GM23338 (cell line): ENCODE data around the gene SERPINE2. TPM values are rescaled to one million over a fixed set of nuclear protein-coding genes. Genes with fewer than 3 reads are reported as not detected.

ENCODE experiments used
- ATAC-seq: fragments of 200-7000 bp; cut with Tn5 transposase; 3 replicates; pipeline ENCODE4 v1.9.1; 2020
- DNase-seq: peaks from one replicate; pipeline ENCODE4 v3.0.0-alpha.2; 2015; ENCODE audit warnings: low spot score
- H2AFZ ChIP-seq: fragments of 200-600 bp; sonication (generic); 2 replicates; pipeline ENCODE4 v1.8.0; 2016; ENCODE audit warnings: antibody characterized with exemption, mild to moderate bottlenecking, moderate library complexity
- H3F3A ChIP-seq: fragments of 200-600 bp; sonication (generic); replicated peaks from 2 replicates; pipeline ENCODE4 v1.8.0; 2017; ENCODE audit warnings: antibody characterized with exemption, mixed run types, low read depth
- H3K27ac ChIP-seq: fragments of 200-600 bp; sonication (generic); 2 replicates; pipeline ENCODE4 v1.6.1; 2016; ENCODE audit warnings: low read depth
- H3K27me3 ChIP-seq: fragments of 200-600 bp; sonication (generic); 2 replicates; pipeline ENCODE4 v1.8.0; 2016; ENCODE audit warnings: mild to moderate bottlenecking, mixed run types, moderate library complexity; ENCODE audit not compliant: insufficient read depth
- H3K36me3 ChIP-seq: fragments of 200-600 bp; sonication (generic); 2 replicates; pipeline ENCODE4 v1.8.0; 2016; ENCODE audit warnings: mild to moderate bottlenecking; ENCODE audit not compliant: insufficient read depth
- H3K4me1 ChIP-seq: fragments of 200-600 bp; sonication (generic); 2 replicates; pipeline ENCODE4 v1.8.0; 2016; ENCODE audit warnings: mild to moderate bottlenecking, moderate library complexity; ENCODE audit not compliant: insufficient read depth
- H3K4me2 ChIP-seq: fragments of 200-600 bp; sonication (generic); 2 replicates; pipeline ENCODE4 v1.7.1; 2017; ENCODE audit warnings: mixed run types
- H3K4me3 ChIP-seq: fragments of 200-600 bp; sonication (generic); 2 replicates; pipeline ENCODE4 v1.6.1; 2016; ENCODE audit warnings: mixed run types
- H3K79me2 ChIP-seq: fragments of 200-600 bp; sonication (generic); replicated peaks from 2 replicates; pipeline ENCODE4 v1.8.0; 2017; ENCODE audit warnings: mild to moderate bottlenecking; ENCODE audit not compliant: insufficient read depth
- H3K9me2 ChIP-seq: fragments of 200-600 bp; sonication (generic); 2 replicates; pipeline ENCODE4 v1.8.0; 2017; ENCODE audit not compliant: insufficient read depth
- H4K20me1 ChIP-seq: fragments of 200-600 bp; sonication (generic); replicated peaks from 2 replicates; pipeline ENCODE4 v1.8.0; 2017; ENCODE audit warnings: mild to moderate bottlenecking; ENCODE audit not compliant: insufficient read depth
- H3K27ac Mint-ChIP-seq: 2 replicates; pipeline ENCODE4 v1.8.0; 2020; ENCODE audit warnings: inconsistent platforms, mild to moderate bottlenecking, moderate library complexity, mixed read lengths
- H3K27me3 Mint-ChIP-seq: 3 replicates; pipeline ENCODE4 v1.8.0; 2022; ENCODE audit warnings: low read depth, mild to moderate bottlenecking, moderate library complexity, mixed read lengths, inconsistent platforms; ENCODE audit not compliant: insufficient read depth, poor library complexity
- H3K36me3 Mint-ChIP-seq: 3 replicates; pipeline ENCODE4 v1.8.0; 2021; ENCODE audit warnings: low read depth, mild to moderate bottlenecking, inconsistent platforms, moderate library complexity, mixed read lengths
- H3K4me1 Mint-ChIP-seq: 3 replicates; pipeline ENCODE4 v1.8.0; 2020; ENCODE audit warnings: mild to moderate bottlenecking, inconsistent platforms, mixed read lengths
- H3K4me3 Mint-ChIP-seq: 3 replicates; pipeline ENCODE4 v1.8.0; 2021; ENCODE audit warnings: moderate library complexity, mild to moderate bottlenecking, inconsistent platforms, mixed read lengths
- H3K9me3 Mint-ChIP-seq: 3 replicates; pipeline ENCODE4 v1.8.0; 2020; ENCODE audit warnings: moderate library complexity, mild to moderate bottlenecking, inconsistent platforms, mixed read lengths
- CREB1 ChIP-seq: fragments of 250-450 bp; sonication (Bioruptor Pico); IDR thresholded peaks from 2 replicates; pipeline ENCODE4 v1.5.0; 2020; ENCODE audit warnings: low read depth, mild to moderate bottlenecking, moderate library complexity
- EZH2phosphoT487 ChIP-seq: fragments of 200-600 bp; sonication (generic); IDR thresholded peaks from one replicate; pipeline ENCODE4 v1.8.1; 2018; ENCODE audit warnings: antibody characterized with exemption; ENCODE audit not compliant: unreplicated experiment
- JUNB ChIP-seq: IDR thresholded peaks from one replicate; pipeline ENCODE4 v1.6.1; 2016; ENCODE audit warnings: antibody characterized with exemption; ENCODE audit not compliant: unreplicated experiment
- NANOG ChIP-seq: IDR thresholded peaks from 2 replicates; pipeline ENCODE4 v1.6.1; 2016; ENCODE audit warnings: antibody characterized with exemption, borderline replicate concordance
- STAT1 ChIP-seq: IDR thresholded peaks from one replicate; pipeline ENCODE4 v1.6.1; 2016; ENCODE audit warnings: antibody characterized with exemption; ENCODE audit not compliant: unreplicated experiment
- ZNF114 ChIP-seq: fragments of 250-450 bp; sonication (Bioruptor Pico); IDR thresholded peaks from 2 replicates; pipeline ENCODE4 v1.5.0; 2020; ENCODE audit warnings: mild to moderate bottlenecking, moderate library complexity
- polyA plus RNA-seq: library from polyadenylated mRNA; unstranded; fragments of >200 nt; fragmentation: Nextera tagmentation; extraction: Ambion mirVana; gene quantifications from 2 replicates; pipeline ENCODE4 v1.2.1, GENCODE V29; 2016
- total RNA-seq: library from RNA; depleted of rRNA; stranded (reverse); fragments of >200 nt; shearing (Covaris generic); gene quantifications from 2 replicates; pipeline ENCODE4 v1.2.3, GENCODE V29; 2014
- TF ChIP-seq, protein P1 (sequence below): fragments of 250-450 bp; sonication (Bioruptor Pico); IDR thresholded peaks from 2 replicates; pipeline ENCODE4 v1.5.0; 2020; ENCODE audit warnings: mild to moderate bottlenecking, moderate library complexity
- TF ChIP-seq, protein P2 (sequence below), 2 experiments: fragments of 200-600 bp in 1 of 2; sonication (generic) in 1 of 2; conservative IDR thresholded peaks; 2 replicates each; pipeline versions ENCODE4 v1.5.1 to v1.6.1; 2016 to 2017; ENCODE audit warnings: antibody characterized with exemption in 2 of 2, low read depth in 2 of 2, mild to moderate bottlenecking in 2 of 2, moderate library complexity in 1 of 2
- TF ChIP-seq, protein P3 (sequence below): IDR thresholded peaks from one replicate; pipeline ENCODE4 v1.6.1; 2018; ENCODE audit warnings: antibody characterized with exemption; ENCODE audit not compliant: unreplicated experiment

SERPINE2 gene
- total and polyA plus RNA-seq, 2 experiments from 2014 or later = 38.6 to 44.2 TPM

DNA sequence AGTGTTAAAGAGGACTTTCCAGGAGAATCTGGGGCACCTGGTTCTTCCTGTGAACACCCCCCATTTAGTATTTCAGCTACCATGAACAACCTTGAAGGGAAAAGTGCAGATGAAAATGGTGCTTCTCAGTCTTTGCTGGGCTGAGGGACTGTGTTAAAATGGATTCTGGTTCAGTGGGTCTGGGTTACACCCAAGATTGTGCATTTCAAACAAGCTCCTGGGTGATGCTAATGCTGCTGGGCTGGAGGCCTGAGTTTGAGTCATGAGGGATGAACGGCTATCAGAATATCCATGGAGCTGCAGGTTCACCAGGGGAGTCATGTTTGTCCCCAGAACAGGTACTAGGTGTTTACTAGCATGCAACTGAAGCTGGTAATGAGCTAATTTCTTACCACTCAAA, 57.8 kb downstream of the SERPINE2 start:
- H3K79me2 ChIP-seq = no peaks in the 10 kb centered on the region
- no peak overlapping the region for H2AFZ ChIP-seq
- H3K36me3 ChIP-seq = peaks cover 11% of the 10 kb centered on the region
- peaks cover 9% of the 10 kb centered on the region; the same call in 2 of the 3 replicates for H3K36me3 Mint-ChIP-seq
- H3K4me2 ChIP-seq = no peak overlapping the region
- H3K9me3 Mint-ChIP-seq = no peaks in the 10 kb centered on the region
- H3K27me3 ChIP-seq = no peaks in the 10 kb centered on the region
- H3K4me1 Mint-ChIP-seq = no peaks in the 10 kb centered on the region
- no peaks in the 10 kb centered on the region for H3K9me2 ChIP-seq
- H3K4me1 ChIP-seq = no peaks in the 10 kb centered on the region
- TF ChIP-seq, protein P1, sequence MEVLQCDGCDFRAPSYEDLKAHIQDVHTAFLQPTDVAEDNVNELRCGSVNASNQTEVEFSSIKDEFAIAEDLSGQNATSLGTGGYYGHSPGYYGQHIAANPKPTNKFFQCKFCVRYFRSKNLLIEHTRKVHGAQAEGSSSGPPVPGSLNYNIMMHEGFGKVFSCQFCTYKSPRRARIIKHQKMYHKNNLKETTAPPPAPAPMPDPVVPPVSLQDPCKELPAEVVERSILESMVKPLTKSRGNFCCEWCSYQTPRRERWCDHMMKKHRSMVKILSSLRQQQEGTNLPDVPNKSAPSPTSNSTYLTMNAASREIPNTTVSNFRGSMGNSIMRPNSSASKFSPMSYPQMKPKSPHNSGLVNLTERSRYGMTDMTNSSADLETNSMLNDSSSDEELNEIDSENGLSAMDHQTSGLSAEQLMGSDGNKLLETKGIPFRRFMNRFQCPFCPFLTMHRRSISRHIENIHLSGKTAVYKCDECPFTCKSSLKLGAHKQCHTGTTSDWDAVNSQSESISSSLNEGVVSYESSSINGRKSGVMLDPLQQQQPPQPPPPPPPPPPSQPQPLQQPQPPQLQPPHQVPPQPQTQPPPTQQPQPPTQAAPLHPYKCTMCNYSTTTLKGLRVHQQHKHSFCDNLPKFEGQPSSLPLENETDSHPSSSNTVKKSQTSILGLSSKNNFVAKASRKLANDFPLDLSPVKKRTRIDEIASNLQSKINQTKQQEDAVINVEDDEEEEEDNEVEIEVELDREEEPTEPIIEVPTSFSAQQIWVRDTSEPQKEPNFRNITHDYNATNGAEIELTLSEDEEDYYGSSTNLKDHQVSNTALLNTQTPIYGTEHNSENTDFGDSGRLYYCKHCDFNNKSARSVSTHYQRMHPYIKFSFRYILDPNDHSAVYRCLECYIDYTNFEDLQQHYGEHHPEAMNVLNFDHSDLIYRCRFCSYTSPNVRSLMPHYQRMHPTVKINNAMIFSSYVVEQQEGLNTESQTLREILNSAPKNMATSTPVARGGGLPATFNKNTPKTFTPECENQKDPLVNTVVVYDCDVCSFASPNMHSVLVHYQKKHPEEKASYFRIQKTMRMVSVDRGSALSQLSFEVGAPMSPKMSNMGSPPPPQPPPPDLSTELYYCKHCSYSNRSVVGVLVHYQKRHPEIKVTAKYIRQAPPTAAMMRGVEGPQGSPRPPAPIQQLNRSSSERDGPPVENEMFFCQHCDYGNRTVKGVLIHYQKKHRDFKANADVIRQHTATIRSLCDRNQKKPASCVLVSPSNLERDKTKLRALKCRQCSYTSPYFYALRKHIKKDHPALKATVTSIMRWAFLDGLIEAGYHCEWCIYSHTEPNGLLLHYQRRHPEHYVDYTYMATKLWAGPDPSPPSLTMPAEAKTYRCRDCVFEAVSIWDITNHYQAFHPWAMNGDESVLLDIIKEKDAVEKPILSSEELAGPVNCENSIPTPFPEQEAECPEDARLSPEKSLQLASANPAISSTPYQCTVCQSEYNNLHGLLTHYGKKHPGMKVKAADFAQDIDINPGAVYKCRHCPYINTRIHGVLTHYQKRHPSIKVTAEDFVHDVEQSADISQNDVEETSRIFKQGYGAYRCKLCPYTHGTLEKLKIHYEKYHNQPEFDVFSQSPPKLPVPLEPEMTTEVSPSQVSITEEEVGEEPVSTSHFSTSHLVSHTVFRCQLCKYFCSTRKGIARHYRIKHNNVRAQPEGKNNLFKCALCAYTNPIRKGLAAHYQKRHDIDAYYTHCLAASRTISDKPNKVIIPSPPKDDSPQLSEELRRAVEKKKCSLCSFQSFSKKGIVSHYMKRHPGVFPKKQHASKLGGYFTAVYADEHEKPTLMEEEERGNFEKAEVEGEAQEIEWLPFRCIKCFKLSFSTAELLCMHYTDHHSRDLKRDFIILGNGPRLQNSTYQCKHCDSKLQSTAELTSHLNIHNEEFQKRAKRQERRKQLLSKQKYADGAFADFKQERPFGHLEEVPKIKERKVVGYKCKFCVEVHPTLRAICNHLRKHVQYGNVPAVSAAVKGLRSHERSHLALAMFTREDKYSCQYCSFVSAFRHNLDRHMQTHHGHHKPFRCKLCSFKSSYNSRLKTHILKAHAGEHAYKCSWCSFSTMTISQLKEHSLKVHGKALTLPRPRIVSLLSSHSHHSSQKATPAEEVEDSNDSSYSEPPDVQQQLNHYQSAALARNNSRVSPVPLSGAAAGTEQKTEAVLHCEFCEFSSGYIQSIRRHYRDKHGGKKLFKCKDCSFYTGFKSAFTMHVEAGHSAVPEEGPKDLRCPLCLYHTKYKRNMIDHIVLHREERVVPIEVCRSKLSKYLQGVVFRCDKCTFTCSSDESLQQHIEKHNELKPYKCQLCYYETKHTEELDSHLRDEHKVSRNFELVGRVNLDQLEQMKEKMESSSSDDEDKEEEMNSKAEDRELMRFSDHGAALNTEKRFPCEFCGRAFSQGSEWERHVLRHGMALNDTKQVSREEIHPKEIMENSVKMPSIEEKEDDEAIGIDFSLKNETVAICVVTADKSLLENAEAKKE = no peak
- TF ChIP-seq STAT1 = no peak
- no peaks in the 10 kb centered on the region for H3K27me3 Mint-ChIP-seq
- H3F3A ChIP-seq = no peaks in the 10 kb centered on the region
- H3K27ac Mint-ChIP-seq = no peak overlapping the region
- no peaks in the 10 kb centered on the region for H4K20me1 ChIP-seq
- H3K27ac ChIP-seq = no peak overlapping the region
- DNase-seq = no peak
- H3K4me3 ChIP-seq = no peak overlapping the region
- no peak overlapping the region for H3K4me3 Mint-ChIP-seq
- ATAC-seq = no peak

DNA sequence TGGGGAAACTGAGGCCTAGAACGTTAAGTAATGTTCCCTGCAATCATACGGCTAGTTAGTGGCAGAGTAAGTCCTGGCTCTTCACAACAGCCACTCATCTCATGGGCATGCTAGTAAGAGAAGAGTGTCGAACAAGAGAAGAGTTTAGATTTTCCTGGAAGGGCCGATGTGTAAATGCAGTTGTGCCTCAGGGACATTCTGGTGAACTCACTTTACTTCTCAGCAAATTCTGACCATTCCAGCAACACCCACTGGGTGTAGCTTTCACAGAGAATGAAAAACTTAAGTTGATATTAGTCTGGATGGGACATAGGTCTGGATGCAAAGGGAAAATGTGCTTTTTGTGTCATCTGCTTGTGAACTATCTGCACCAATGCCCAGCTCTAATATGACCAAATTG, 58.3 kb downstream of the SERPINE2 start:
- Histone ChIP-seq H3K27me3 (no peaks in the 10 kb centered on the region), H3K79me2 (no peaks in the 10 kb centered on the region), H3K36me3 (peaks cover 11% of the 10 kb centered on the region), H2AFZ (no peak overlapping the region), H3F3A (no peaks in the 10 kb centered on the region), H4K20me1 (no peaks in the 10 kb centered on the region), H3K4me2 (no peak overlapping the region), H3K4me3 (no peak overlapping the region), H3K27ac (no peak overlapping the region), H3K4me1 (no peaks in the 10 kb centered on the region), H3K9me2 (no peaks in the 10 kb centered on the region)
- Mint-ChIP-seq H3K4me3 (no peak overlapping the region), H3K9me3 (no peaks in the 10 kb centered on the region), H3K27ac (no peak overlapping the region), H3K4me1 (no peaks in the 10 kb centered on the region), H3K27me3 (no peaks in the 10 kb centered on the region), H3K36me3 (peaks cover 9% of the 10 kb centered on the region; the same call in 2 of the 3 replicates)
- DNase-seq (no peak), ATAC-seq (no peak)
- no peak for TF ChIP-seq EZH2phosphoT487
- TF ChIP-seq, protein P2, sequence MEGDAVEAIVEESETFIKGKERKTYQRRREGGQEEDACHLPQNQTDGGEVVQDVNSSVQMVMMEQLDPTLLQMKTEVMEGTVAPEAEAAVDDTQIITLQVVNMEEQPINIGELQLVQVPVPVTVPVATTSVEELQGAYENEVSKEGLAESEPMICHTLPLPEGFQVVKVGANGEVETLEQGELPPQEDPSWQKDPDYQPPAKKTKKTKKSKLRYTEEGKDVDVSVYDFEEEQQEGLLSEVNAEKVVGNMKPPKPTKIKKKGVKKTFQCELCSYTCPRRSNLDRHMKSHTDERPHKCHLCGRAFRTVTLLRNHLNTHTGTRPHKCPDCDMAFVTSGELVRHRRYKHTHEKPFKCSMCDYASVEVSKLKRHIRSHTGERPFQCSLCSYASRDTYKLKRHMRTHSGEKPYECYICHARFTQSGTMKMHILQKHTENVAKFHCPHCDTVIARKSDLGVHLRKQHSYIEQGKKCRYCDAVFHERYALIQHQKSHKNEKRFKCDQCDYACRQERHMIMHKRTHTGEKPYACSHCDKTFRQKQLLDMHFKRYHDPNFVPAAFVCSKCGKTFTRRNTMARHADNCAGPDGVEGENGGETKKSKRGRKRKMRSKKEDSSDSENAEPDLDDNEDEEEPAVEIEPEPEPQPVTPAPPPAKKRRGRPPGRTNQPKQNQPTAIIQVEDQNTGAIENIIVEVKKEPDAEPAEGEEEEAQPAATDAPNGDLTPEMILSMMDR (conservative IDR thresholded peaks at IDR 0.05; ENCODE audit: low read depth in 2 of 2) = no peak
- TF ChIP-seq CREB1 (CRISPR knock-in tag) = no peak
- no peak for TF ChIP-seq ZNF114 (CRISPR knock-in tag)
- TF ChIP-seq, protein P3, sequence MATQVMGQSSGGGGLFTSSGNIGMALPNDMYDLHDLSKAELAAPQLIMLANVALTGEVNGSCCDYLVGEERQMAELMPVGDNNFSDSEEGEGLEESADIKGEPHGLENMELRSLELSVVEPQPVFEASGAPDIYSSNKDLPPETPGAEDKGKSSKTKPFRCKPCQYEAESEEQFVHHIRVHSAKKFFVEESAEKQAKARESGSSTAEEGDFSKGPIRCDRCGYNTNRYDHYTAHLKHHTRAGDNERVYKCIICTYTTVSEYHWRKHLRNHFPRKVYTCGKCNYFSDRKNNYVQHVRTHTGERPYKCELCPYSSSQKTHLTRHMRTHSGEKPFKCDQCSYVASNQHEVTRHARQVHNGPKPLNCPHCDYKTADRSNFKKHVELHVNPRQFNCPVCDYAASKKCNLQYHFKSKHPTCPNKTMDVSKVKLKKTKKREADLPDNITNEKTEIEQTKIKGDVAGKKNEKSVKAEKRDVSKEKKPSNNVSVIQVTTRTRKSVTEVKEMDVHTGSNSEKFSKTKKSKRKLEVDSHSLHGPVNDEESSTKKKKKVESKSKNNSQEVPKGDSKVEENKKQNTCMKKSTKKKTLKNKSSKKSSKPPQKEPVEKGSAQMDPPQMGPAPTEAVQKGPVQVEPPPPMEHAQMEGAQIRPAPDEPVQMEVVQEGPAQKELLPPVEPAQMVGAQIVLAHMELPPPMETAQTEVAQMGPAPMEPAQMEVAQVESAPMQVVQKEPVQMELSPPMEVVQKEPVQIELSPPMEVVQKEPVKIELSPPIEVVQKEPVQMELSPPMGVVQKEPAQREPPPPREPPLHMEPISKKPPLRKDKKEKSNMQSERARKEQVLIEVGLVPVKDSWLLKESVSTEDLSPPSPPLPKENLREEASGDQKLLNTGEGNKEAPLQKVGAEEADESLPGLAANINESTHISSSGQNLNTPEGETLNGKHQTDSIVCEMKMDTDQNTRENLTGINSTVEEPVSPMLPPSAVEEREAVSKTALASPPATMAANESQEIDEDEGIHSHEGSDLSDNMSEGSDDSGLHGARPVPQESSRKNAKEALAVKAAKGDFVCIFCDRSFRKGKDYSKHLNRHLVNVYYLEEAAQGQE = no peak
- TF ChIP-seq NANOG = no peak
- no peak for TF ChIP-seq JUNB
